GM12801 (cell line): ENCODE measurements around the gene PHRF1.

Experiments used
- TF ChIP-seq, protein P1 (sequence below): IDR thresholded peaks from one replicate; pipeline ENCODE4 v1.5.1; 2011; ENCODE audit warnings: control low read depth; ENCODE audit not compliant: insufficient read length; ENCODE audit errors: extremely low read depth

The PHRF1 gene

DNA sequence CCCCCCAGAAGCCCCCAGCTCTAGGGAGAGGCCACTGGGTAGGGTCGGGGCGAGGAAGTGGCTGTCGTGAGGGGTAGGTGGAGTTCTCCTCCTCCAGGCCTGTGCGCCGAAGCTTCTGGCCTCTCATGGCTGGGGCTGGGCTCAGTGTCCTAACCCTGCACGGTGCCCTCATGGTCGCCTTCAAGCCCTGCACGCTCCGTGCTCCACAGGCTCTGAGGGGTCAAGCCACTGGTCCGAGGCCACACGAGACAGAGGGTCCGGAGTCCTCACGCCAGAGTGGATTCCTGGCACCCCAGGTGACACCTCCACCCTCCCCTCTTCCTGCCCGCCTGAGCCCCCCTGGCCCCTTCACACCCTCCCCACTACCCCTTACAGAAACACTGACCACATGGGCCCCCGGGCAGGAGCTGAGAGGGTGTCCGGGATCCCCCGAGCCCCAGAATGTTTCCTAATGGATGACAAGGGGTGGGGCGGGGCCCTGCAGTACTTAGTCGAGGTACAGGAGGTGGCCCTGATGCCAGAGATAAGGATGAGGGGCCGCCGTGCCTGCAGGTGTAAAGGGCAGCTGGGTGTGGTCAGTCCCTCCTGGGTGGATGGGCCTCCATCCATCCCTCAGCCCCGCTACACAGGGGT, 49.5 kb downstream of the PHRF1 start:
- TF ChIP-seq, protein P1, sequence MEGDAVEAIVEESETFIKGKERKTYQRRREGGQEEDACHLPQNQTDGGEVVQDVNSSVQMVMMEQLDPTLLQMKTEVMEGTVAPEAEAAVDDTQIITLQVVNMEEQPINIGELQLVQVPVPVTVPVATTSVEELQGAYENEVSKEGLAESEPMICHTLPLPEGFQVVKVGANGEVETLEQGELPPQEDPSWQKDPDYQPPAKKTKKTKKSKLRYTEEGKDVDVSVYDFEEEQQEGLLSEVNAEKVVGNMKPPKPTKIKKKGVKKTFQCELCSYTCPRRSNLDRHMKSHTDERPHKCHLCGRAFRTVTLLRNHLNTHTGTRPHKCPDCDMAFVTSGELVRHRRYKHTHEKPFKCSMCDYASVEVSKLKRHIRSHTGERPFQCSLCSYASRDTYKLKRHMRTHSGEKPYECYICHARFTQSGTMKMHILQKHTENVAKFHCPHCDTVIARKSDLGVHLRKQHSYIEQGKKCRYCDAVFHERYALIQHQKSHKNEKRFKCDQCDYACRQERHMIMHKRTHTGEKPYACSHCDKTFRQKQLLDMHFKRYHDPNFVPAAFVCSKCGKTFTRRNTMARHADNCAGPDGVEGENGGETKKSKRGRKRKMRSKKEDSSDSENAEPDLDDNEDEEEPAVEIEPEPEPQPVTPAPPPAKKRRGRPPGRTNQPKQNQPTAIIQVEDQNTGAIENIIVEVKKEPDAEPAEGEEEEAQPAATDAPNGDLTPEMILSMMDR = no peak

DNA sequence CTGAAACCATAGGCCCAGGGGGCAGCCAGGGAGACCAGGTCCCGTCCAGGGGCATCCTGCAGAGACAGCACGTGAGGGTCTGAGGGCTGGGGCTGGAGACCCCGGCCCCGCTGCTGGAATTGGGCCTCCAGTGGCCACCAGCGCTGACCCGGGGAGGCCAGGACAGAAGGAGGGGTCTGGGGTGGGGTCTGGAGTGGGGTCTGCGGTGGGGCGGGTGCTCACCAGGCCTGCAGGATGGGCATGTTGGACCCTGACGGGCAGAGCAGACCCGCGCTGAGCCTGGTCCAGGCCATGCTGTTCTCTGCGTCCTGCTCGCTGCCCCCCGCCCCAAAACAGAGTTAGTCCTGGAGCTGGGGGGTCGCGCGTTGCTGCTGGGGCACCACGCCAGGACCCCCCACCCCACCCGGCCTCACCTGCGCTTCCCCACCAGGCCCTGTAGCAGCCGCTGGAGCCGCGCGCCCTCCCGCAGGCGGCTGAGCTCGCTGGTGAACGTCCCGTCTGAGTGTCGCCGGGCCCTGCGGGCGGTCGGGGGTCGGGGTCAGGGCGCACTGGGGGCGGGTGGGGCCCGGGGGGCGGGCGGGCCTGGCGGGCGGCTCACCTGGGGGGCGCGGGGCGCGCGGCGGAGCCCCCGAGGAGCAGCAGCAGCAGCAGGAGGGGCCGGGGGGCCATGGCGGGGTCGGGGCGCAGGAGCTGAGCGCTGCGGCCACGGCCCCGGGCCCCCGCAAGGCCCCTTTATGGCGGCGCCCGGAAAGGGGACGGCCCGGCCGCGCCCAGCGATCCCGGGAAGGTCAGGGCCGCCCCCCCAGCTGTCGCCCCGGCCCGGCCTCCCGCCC, 50.4 kb downstream of the PHRF1 start, which contains the start of gene SCT:
TSS of gene SCT (minus strand) at position 707 of the 833 bp plus-strand sequence. CDS start at position 669, 38 bp downstream.
- TF ChIP-seq, protein P1 = no peak

DNA sequence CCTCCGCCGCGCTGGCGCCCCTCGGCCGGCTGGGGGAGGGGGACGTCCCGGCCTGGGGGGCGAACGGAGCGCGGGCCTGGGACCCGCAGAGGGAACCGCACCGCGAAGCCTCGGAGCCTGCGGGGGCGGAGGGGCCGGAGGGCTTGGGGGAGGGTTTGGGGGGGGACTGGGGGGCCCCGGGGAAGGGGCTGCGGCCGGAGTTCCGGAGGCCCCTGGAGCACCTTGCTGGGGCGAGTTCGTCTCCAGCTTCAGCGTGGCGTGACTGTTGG, 51.0 kb downstream of the PHRF1 start:
- TF ChIP-seq, protein P1 = no peak

DNA sequence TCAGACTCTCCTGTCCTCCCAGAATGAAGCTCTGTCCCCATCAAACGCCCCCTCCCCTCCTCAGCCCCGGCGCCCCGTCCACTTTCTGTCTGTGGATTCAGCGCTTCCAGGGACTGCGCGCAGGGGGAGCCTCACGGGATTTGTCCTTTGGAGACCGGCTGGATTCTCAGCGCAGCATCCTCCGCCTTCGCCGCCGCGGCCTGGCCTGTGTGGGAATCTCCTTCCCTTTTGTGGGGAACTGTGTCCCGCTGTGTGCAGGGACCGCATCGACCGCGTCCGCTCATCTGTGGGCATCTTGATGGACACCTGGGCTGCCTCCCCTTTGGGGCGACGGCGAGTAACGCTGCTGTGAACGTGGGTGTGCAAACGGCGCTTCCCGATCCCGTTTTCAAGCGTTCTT, 51.8 kb downstream of the PHRF1 start:
- TF ChIP-seq, protein P1 = no peak

DNA sequence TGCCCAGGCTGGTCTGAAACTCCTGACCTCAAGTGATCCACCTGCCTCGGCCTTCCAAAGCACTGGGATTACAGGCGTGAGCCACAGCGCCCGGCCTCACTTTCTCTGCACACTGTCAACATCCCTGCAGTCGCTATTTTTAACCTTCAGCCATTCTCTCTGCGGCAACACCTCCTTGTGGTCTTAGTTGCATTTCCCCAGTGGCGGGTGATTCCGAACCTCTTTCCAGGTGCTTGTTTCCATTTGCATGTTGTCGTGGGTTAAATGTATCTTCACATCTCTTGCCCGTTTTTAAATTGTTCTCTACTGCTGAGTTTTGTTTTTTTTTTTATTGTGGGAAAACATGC, 52.9 kb downstream of the PHRF1 start:
- TF ChIP-seq, protein P1 = no peak

DNA sequence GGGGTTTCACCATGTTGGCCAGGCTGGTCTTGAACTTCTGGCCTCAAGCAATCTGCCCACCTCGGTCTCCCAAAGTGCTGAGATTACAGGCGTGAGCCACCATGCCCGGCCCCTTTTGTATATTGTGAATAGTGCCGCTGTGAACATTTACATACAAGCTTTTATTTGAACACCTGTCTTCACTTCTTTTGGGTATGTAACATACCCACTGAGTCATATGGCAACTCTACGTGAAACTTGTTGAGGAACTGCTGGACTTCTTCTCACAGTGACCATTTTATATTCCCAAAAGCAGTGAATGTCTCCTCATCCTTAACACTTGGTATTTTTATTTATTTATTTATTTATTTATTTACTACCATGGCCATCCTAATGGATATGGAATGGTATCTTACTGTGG, 54.6 kb downstream of the PHRF1 start:
- TF ChIP-seq, protein P1 = no peak

DNA sequence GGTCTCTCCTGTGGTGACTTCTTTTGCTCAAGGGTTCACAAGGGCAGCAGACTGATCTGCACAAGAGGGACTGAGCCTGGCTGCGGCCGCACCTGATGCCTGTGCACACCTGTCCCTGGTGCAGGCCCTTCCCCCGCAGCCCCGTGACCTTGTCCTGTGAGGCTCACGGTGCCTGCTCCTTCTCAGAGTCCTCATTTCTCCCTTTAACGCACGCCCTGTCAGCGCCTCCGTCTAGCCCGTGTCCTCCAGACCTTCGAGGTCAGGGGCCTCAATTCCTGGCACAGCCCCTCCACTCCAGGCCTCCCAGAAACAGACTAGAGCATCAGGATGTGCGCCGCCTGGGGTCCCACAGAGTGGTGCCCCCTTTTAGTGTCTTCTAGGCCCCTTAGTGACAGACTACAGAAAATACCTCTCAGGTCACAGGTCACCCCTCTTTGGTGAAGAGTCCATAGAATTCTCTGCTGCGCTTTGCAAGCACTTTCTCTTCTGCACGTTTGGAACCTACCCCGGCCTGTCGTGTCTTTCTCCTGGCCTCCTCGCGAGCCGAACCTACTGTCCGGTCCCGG, 59.8 kb downstream of the PHRF1 start:
- TF ChIP-seq, protein P1 = no peak
